ENCODE results near the gene NCK2.

The NCK2 gene

DNA sequence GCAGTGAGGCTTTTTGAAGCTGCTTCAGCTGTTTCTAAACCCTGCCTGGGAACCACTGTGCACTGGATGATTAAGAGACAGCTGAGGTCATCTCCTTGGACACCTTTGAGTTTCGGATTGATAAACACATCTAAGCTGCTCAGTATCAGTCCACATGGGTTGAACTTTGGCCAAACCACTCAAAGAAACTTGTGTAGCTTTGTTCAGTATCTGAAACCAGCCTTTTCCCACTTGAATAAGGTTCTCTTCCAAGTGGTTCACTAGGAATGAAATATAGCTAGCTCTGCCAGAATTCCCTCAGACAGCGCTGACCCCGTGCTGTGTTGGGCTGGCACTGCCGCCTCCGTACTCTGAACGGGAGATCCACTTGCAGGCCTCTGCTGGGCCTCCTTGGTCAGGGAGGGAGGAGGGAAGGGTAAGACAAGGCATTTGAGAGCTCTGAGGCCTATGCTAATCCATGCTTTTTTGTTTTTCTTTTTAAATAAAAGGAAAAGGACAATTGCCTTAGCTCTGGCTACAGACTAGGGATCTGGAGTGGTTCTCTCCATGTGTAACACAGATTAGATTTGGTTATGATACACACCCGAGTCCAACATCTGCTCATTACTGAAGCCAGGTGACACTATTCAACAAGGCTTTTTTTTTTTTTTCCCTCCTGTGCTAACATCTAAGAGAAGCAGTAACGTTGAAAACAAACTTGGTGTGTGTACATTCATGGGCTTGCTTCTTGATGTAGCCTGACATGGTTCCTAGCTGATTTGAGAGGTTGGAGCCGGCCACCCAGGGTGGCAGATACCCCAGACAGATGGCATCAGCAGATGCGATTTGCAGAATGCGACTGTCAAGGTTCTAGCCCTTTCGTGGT is 67.7 kb downstream of the NCK2 start:
- no peaks in the 10 kb centered on the region for H3K9me3 ChIP-seq (ENCODE audit: severe bottlenecking)
- H3K27me3 ChIP-seq (ENCODE audit: insufficient read depth, poor library complexity, severe bottlenecking): no peaks in the 10 kb centered on the region
- ATAC-seq (ENCODE audit: low read depth): peak; percentile 49; the same call in 1 of the 3 replicates
- H3K4me3 ChIP-seq (ENCODE audit: severe bottlenecking): no peak overlapping the region
- no peak for DNase-seq (ENCODE audit: low spot score)
- H3K27ac ChIP-seq (ENCODE audit: poor library complexity, severe bottlenecking): no peak overlapping the region
- H3K4me1 ChIP-seq (ENCODE audit: insufficient read depth, poor library complexity, severe bottlenecking): peaks cover 7% of the 10 kb centered on the region
- peaks cover 12% of the 10 kb centered on the region for H3K36me3 ChIP-seq (ENCODE audit: low read depth)
- TF ChIP-seq, protein P1, sequence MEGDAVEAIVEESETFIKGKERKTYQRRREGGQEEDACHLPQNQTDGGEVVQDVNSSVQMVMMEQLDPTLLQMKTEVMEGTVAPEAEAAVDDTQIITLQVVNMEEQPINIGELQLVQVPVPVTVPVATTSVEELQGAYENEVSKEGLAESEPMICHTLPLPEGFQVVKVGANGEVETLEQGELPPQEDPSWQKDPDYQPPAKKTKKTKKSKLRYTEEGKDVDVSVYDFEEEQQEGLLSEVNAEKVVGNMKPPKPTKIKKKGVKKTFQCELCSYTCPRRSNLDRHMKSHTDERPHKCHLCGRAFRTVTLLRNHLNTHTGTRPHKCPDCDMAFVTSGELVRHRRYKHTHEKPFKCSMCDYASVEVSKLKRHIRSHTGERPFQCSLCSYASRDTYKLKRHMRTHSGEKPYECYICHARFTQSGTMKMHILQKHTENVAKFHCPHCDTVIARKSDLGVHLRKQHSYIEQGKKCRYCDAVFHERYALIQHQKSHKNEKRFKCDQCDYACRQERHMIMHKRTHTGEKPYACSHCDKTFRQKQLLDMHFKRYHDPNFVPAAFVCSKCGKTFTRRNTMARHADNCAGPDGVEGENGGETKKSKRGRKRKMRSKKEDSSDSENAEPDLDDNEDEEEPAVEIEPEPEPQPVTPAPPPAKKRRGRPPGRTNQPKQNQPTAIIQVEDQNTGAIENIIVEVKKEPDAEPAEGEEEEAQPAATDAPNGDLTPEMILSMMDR (IDR thresholded peaks at IDR 0.05; ENCODE audit: poor library complexity, severe bottlenecking): no peak

GRCh38 chr2:105813045-105813315 is 68.3 kb downstream of the NCK2 start:
- TF ChIP-seq, protein P1 (IDR thresholded peaks at IDR 0.05; ENCODE audit: poor library complexity, severe bottlenecking): no peak
- no peak for DNase-seq (ENCODE audit: low spot score)
- no peaks in the 10 kb centered on the region for H3K9me3 ChIP-seq (ENCODE audit: severe bottlenecking)
- ATAC-seq (ENCODE audit: low read depth): no peak
- no peak overlapping the region for H3K27ac ChIP-seq (ENCODE audit: poor library complexity, severe bottlenecking)
- H3K27me3 ChIP-seq (ENCODE audit: insufficient read depth, poor library complexity, severe bottlenecking): no peaks in the 10 kb centered on the region
- peaks cover 7% of the 10 kb centered on the region for H3K4me1 ChIP-seq (ENCODE audit: insufficient read depth, poor library complexity, severe bottlenecking)
- no peak overlapping the region for H3K4me3 ChIP-seq (ENCODE audit: severe bottlenecking)
- peaks cover 17% of the 10 kb centered on the region for H3K36me3 ChIP-seq (ENCODE audit: low read depth)

- no peak overlapping the region for H3K4me3 ChIP-seq (ENCODE audit: severe bottlenecking)
- no peak overlapping the region for H3K27ac ChIP-seq (ENCODE audit: poor library complexity, severe bottlenecking)
- DNase-seq (ENCODE audit: low spot score) (no peak), ATAC-seq (ENCODE audit: low read depth) (no peak)
- H3K9me3 ChIP-seq (ENCODE audit: severe bottlenecking): no peaks in the 10 kb centered on the region
- H3K4me1 ChIP-seq (ENCODE audit: insufficient read depth, poor library complexity, severe bottlenecking): peaks cover 7% of the 10 kb centered on the region
- H3K27me3 ChIP-seq (ENCODE audit: insufficient read depth, poor library complexity, severe bottlenecking): no peaks in the 10 kb centered on the region
- TF ChIP-seq, protein P1 (IDR thresholded peaks at IDR 0.05; ENCODE audit: poor library complexity, severe bottlenecking): no peak
- H3K36me3 ChIP-seq (ENCODE audit: low read depth): peaks cover 18% of the 10 kb centered on the region
Observed at GRCh38 chr2:105813405-105813804, 68.7 kb downstream of the NCK2 start.

- DNase-seq (ENCODE audit: low spot score): no peak
- Histone ChIP-seq H3K27me3 (ENCODE audit: insufficient read depth, poor library complexity, severe bottlenecking) (no peaks in the 10 kb centered on the region), H3K4me3 (ENCODE audit: severe bottlenecking) (no peak overlapping the region), H3K27ac (ENCODE audit: poor library complexity, severe bottlenecking) (no peak overlapping the region), H3K4me1 (ENCODE audit: insufficient read depth, poor library complexity, severe bottlenecking) (peaks cover 7% of the 10 kb centered on the region), H3K9me3 (ENCODE audit: severe bottlenecking) (no peaks in the 10 kb centered on the region), H3K36me3 (ENCODE audit: low read depth) (peaks cover 25% of the 10 kb centered on the region)
- no peak for ATAC-seq (ENCODE audit: low read depth)
- TF ChIP-seq, protein P1 (IDR thresholded peaks at IDR 0.05; ENCODE audit: poor library complexity, severe bottlenecking): no peak
Observed at GRCh38 chr2:105814291-105814940, 69.7 kb downstream of the NCK2 start.

DNA sequence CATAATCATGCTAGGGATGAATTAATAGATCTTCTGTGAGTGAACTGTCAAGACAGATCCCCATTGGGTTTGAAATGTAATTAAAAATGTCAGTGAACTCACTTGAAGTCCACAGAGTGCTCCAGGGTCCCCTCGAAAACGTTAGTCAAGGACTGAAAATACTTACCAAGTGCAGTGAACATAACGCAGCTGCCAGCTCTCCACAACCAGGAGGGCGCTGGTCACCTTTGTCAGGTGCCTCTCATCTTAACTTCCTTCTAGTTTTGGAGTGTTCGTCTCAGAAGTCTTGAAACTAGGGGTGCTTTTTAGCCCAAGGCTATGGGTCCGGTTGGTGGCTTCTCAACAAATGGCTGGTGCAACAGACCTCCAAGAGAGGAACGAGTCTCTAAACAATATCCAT is 70.7 kb downstream of the NCK2 start:
- Histone ChIP-seq H3K36me3 (ENCODE audit: low read depth) (peaks cover 25% of the 10 kb centered on the region), H3K9me3 (ENCODE audit: severe bottlenecking) (no peaks in the 10 kb centered on the region), H3K4me3 (ENCODE audit: severe bottlenecking) (no peak overlapping the region), H3K27ac (ENCODE audit: poor library complexity, severe bottlenecking) (no peak overlapping the region), H3K27me3 (ENCODE audit: insufficient read depth, poor library complexity, severe bottlenecking) (no peaks in the 10 kb centered on the region), H3K4me1 (ENCODE audit: insufficient read depth, poor library complexity, severe bottlenecking) (peaks cover 7% of the 10 kb centered on the region)
- DNase-seq (ENCODE audit: low spot score) (no peak), ATAC-seq (ENCODE audit: low read depth) (no peak)
- TF ChIP-seq, protein P1 (IDR thresholded peaks at IDR 0.05; ENCODE audit: poor library complexity, severe bottlenecking): no peak
